ENCODE measurements around the gene ENPP7.

- no peak for TF ChIP-seq EZH2phosphoT487 (conservative IDR thresholded peaks at IDR 0.05; ENCODE audit: low read length)
- TF ChIP-seq, protein P1, sequence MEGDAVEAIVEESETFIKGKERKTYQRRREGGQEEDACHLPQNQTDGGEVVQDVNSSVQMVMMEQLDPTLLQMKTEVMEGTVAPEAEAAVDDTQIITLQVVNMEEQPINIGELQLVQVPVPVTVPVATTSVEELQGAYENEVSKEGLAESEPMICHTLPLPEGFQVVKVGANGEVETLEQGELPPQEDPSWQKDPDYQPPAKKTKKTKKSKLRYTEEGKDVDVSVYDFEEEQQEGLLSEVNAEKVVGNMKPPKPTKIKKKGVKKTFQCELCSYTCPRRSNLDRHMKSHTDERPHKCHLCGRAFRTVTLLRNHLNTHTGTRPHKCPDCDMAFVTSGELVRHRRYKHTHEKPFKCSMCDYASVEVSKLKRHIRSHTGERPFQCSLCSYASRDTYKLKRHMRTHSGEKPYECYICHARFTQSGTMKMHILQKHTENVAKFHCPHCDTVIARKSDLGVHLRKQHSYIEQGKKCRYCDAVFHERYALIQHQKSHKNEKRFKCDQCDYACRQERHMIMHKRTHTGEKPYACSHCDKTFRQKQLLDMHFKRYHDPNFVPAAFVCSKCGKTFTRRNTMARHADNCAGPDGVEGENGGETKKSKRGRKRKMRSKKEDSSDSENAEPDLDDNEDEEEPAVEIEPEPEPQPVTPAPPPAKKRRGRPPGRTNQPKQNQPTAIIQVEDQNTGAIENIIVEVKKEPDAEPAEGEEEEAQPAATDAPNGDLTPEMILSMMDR (IDR thresholded peaks at IDR 0.05; ENCODE audit: insufficient read depth, low read length, poor library complexity, severe bottlenecking), result no peak
Observed at GRCh38 chr17:79761894-79762589, 31.3 kb downstream of the ENPP7 start.
